K562 (cell line): ENCODE data around the gene SERINC3. TPM values are rescaled to one million over a fixed set of nuclear protein-coding genes. Genes with fewer than 3 reads are reported as not detected.

Experiments used
- ATAC-seq: fragments of 200-7000 bp; cut with Tn5 transposase; 3 replicates; pipeline ENCODE4 v1.9.1; 2020; ENCODE audit warnings: moderate library complexity
- BruUV-seq: library from RNA; stranded (reverse); fragments of 400-500 nt; replicated peaks from 2 replicates; lab custom pipeline; 2021; lab: Mats Ljungman, UMichigan
- CTCF ChIA-PET: fragments of 300-600 bp; formaldehyde crosslinking; extraction: SDS; loops from one replicate; lab custom pipeline; 2021; ENCODE audit warnings: low intra/inter-chr PET ratio; lab: Yijun Ruan, JAX
- POLR2A ChIA-PET: fragments of 300-600, 350-650 bp; sonication (Branson Sonifier 250); formaldehyde crosslinking; extraction: SDS; loops from one replicate; lab custom pipeline; 2021; ENCODE audit warnings: antibody characterized with exemption, inconsistent platforms; lab: Yijun Ruan, JAX
- DNase-seq, 4 experiments: peaks; one replicate each; pipeline versions ENCODE4 v3.0.0 to v3.0.0-alpha.2; 2011 to 2018; ENCODE audit warnings: low spot score in 3 of 4, mixed read lengths in 3 of 4; ENCODE audit errors: extremely low read depth in 1 of 4
- FAIRE-seq: peaks from 2 replicates; lab custom pipeline; 2011; peaks lifted over from hg19 to GRCh38; lab: Jason Lieb, UNC
- H2AFZ ChIP-seq: 2 replicates; pipeline ENCODE4 v1.6.0; 2011; ENCODE audit warnings: low read depth, low read length, control low read depth, inconsistent platforms
- H3K27ac ChIP-seq: fragments of 200-600 bp; 3 replicates; pipeline ENCODE4 v1.8.0; 2011; ENCODE audit warnings: low read depth, mild to moderate bottlenecking, control low read depth, inconsistent platforms, low read length, moderate library complexity, mixed read lengths; ENCODE audit errors: extremely low read depth
- H3K27me3 ChIP-seq, 2 experiments: fragments of 300-600 bp in 1 of 2; 2 replicates in 1 of 2; 3 replicates in 1 of 2; pipeline versions ENCODE4 v1.6.0 to v1.8.0; 2011; ENCODE audit warnings: inconsistent platforms in 2 of 2, low read length in 2 of 2, mild to moderate bottlenecking in 1 of 2, mixed read lengths in 1 of 2, moderate library complexity in 1 of 2; ENCODE audit not compliant: control insufficient read depth in 2 of 2, insufficient read depth in 2 of 2
- H3K36me3 ChIP-seq: fragments of 300-600 bp; 3 replicates; pipeline ENCODE4 v1.8.0; 2011; ENCODE audit warnings: mild to moderate bottlenecking, low read length, inconsistent platforms; ENCODE audit not compliant: control insufficient read depth, insufficient read depth
- H3K4me1 ChIP-seq, 2 experiments: fragments of 200-600 bp in 1 of 2; replicated peaks in 1 of 2; 2 replicates in 1 of 2; 3 replicates in 1 of 2; pipeline versions ENCODE4 v1.5.1 to v1.8.0; 2011; ENCODE audit warnings: inconsistent platforms in 2 of 2, low read length in 2 of 2, mild to moderate bottlenecking in 1 of 2, mixed read lengths in 1 of 2, moderate library complexity in 1 of 2; ENCODE audit not compliant: control insufficient read depth in 2 of 2, insufficient read depth in 2 of 2
- H3K4me2 ChIP-seq: 2 replicates; pipeline ENCODE4 v1.6.1; 2011; ENCODE audit warnings: low read length, control low read depth, inconsistent platforms, mixed read lengths; ENCODE audit not compliant: insufficient read depth
- H3K4me3 ChIP-seq: fragments of 200-600 bp; sonication (generic), shearing (Covaris generic); 2 replicates; pipeline ENCODE4 v1.5.1; 2016; ENCODE audit warnings: control low read depth, inconsistent platforms
- H3K79me2 ChIP-seq: fragments of 200-600 bp; 3 replicates; pipeline ENCODE4 v1.8.0; 2011; ENCODE audit warnings: low read length, inconsistent platforms; ENCODE audit not compliant: control insufficient read depth, insufficient read depth
- H3K9ac ChIP-seq, 2 experiments: 2 replicates each; pipeline versions ENCODE4 v1.6.0 to v1.6.1; 2011; ENCODE audit warnings: low read depth in 2 of 2, low read length in 2 of 2, control low read depth in 1 of 2, inconsistent platforms in 1 of 2, mild to moderate bottlenecking in 1 of 2, mixed read lengths in 1 of 2; ENCODE audit not compliant: insufficient read depth in 1 of 2
- H3K9me1 ChIP-seq: one replicate; pipeline ENCODE4 v1.6.0; 2011; ENCODE audit warnings: inconsistent platforms, mild to moderate bottlenecking, low read length, moderate library complexity; ENCODE audit not compliant: control insufficient read depth, insufficient read depth
- H3K9me3 ChIP-seq: replicated peaks from 2 replicates; pipeline ENCODE4 v1.5.1; 2011; ENCODE audit warnings: low read depth, low read length, inconsistent platforms; ENCODE audit not compliant: control insufficient read depth, insufficient read depth
- H4K20me1 ChIP-seq: replicated peaks from 2 replicates; pipeline ENCODE4 v1.6.1; 2011; ENCODE audit warnings: low read length, inconsistent platforms, mixed read lengths; ENCODE audit not compliant: control insufficient read depth, insufficient read depth
- ASH1L ChIP-seq: fragments of 450-650 bp; IDR thresholded peaks from 2 replicates; pipeline ENCODE4 v1.6.1; 2018; ENCODE audit warnings: borderline replicate concordance, mild to moderate bottlenecking, low read depth; ENCODE audit not compliant: partially characterized antibody
- BRF1 ChIP-seq: IDR thresholded peaks from 3 replicates; pipeline ENCODE4 v1.6.1; 2011; ENCODE audit warnings: borderline replicate concordance, mild to moderate bottlenecking; ENCODE audit not compliant: insufficient read length; ENCODE audit errors: extremely low read depth
- CHD4 ChIP-seq: fragments of 200-600 bp; sonication (generic); IDR thresholded peaks from 3 replicates; pipeline ENCODE4 v1.6.1; 2012; ENCODE audit warnings: low read depth, mild to moderate bottlenecking, mixed read lengths, low read length, inconsistent platforms; ENCODE audit not compliant: insufficient read depth, insufficient replicate concordance, poor library complexity, severe bottlenecking
- EZH2 ChIP-seq: IDR thresholded peaks from 2 replicates; pipeline ENCODE4 v1.6.1; 2012; ENCODE audit warnings: low read depth, mild to moderate bottlenecking, inconsistent platforms, low read length, borderline replicate concordance
- ILF3 ChIP-seq: fragments of 450-650 bp; IDR thresholded peaks from 2 replicates; pipeline ENCODE4 v1.6.1; 2018; ENCODE audit warnings: antibody characterized with exemption, mild to moderate bottlenecking, moderate library complexity, borderline replicate concordance
- SOX6 ChIP-seq: fragments of 450-650 bp; IDR thresholded peaks from 2 replicates; pipeline ENCODE4 v1.6.1; 2014; ENCODE audit warnings: mild to moderate bottlenecking
- TFAM ChIP-seq: fragments of 250-450 bp; sonication (Bioruptor Pico); conservative IDR thresholded peaks from 2 replicates; pipeline ENCODE4 v1.5.0; 2021; ENCODE audit warnings: mild to moderate bottlenecking, moderate library complexity
- TSC22D4 ChIP-seq: fragments of 450-650 bp; IDR thresholded peaks from 2 replicates; pipeline ENCODE4 v1.6.1; 2016; ENCODE audit warnings: missing genetic modification characterization, missing biosample characterization, control low read depth
- YBX1 ChIP-seq: fragments of 450-650 bp; IDR thresholded peaks from 2 replicates; pipeline ENCODE4 v1.7.1; 2016; ENCODE audit warnings: mild to moderate bottlenecking
- ZNF407 ChIP-seq: fragments of 450-650 bp; IDR thresholded peaks from 2 replicates; pipeline ENCODE4 v1.6.1; 2016; ENCODE audit warnings: low read depth
- ZNF518B ChIP-seq: fragments of 250-450 bp; sonication (Bioruptor Pico); IDR thresholded peaks from 2 replicates; pipeline ENCODE4 v1.5.0; 2021; ENCODE audit warnings: mild to moderate bottlenecking, moderate library complexity
- WGBS: fragments of 100-300 bp; shearing (Covaris generic); methylation state at CpG from one replicate; pipeline ENCODE4 v1.1.6; 2016; ENCODE audit warnings: low coverage, mixed read lengths; ENCODE audit not compliant: insufficient coverage; ENCODE audit errors: missing lambda C conversion rate; 5-methylcytosine and 5-hydroxymethylcytosine counted together
- in situ Hi-C: fragments of 300-500 bp; cut with MboI; formaldehyde crosslinking; loops from 4 replicates; pipeline ENCODE4 v1.15.0; 2018; ENCODE audit warnings: inconsistent platforms, mixed read lengths
- intact Hi-C: fragments of 100-400 bp; cut with micrococcal nuclease; formaldehyde crosslinking; loops from 2 replicates; pipeline ENCODE4 v1.14.2; 2022
- polyA plus RNA-seq, 8 experiments: library from polyadenylated mRNA; depleted of rRNA in 4 of 8; stranded (reverse) in 5 of 8; unstranded in 3 of 8; fragments of >200 nt; fragmentation: Nextera tagmentation in 2 of 8; fragmentation: Illumina TruSeq in 1 of 8; extraction: Ambion mirVana in 2 of 8; extraction: Trizol in 1 of 8; gene quantifications; 2 replicates each; pipeline versions ENCODE4 v1.2.1 to v1.2.3, GENCODE V29; 2011 to 2014; ENCODE audit warnings: inconsistent platforms in 1 of 8, missing spikeins in 1 of 8
- total RNA-seq, 7 experiments: library from RNA; depleted of rRNA in 6 of 7; stranded (reverse); fragments of >200 nt in 6 of 7; fragmentation: Illumina TruSeq in 2 of 7; extraction: Trizol in 2 of 7; gene quantifications; 2 replicates each; pipeline versions ENCODE4 v1.2.1 to v1.2.3, GENCODE V29; 2011 to 2021; ENCODE audit warnings: low replicate concordance in 1 of 7

SERINC3 gene
- total and polyA plus RNA-seq, 9 of the 15 experiments (the other 6 are each of a cell fraction or from before 2014, with no cell fraction given) = 24.7 to 107 (median 48.8) TPM

- Histone ChIP-seq H3K79me2 (no peaks in the 10 kb centered on the region), H3K9me3 (no peaks in the 10 kb centered on the region), H3K36me3 (peaks cover 87% of the 10 kb centered on the region), H3K4me3 (no peak overlapping the region), H2AFZ (no peak overlapping the region), H3K9me1 (no peaks in the 10 kb centered on the region), H4K20me1 (peaks cover 2% of the 10 kb centered on the region; the same call in 1 of the 2 replicates), H3K4me1 (no peaks in the 10 kb centered on the region; a peak in 2 of 5 replicates), H3K27me3 (no peaks in the 10 kb centered on the region), H3K4me2 (no peak overlapping the region), H3K27ac (no peak overlapping the region), H3K9ac (no peak overlapping the region)
- FAIRE-seq = no peak
- TF ChIP-seq CHD4 = no peak
- TF ChIP-seq EZH2 = no peak
- no peak for TF ChIP-seq ZNF518B (CRISPR knock-in tag)
- no peak for TF ChIP-seq TSC22D4 (tag)
- no peak for TF ChIP-seq ZNF407
- TF ChIP-seq SOX6 = no peak
- no peak for TF ChIP-seq TFAM
- no peak for TF ChIP-seq YBX1
- TF ChIP-seq BRF1 = no peak
- no peak for TF ChIP-seq ILF3
- TF ChIP-seq ASH1L = no peak
- in situ Hi-C loops (no loop called here), intact Hi-C loops (no loop called here)
- no peak for DNase-seq
- ChIA-PET POLR2A (interaction anchor here (0.7 to 2.4 kb wide), 2 partner anchors 10 to 52 kb away, joined by 3 to 11 read pairs; no protein-coding TSS in a partner anchor), CTCF (no interaction called here)
- ATAC-seq = no peak
- WGBS = 72% methylated on average over 3 of the region's 3 CpGs
- BruUV-seq = no TSS peak
Measured at GRCh38 chr20:44496976-44497375, 24.9 kb downstream of the SERINC3 start.
